Spleen (tissue), 11 donors: ENCODE data around the gene NIP7. TPM values are rescaled to one million over a fixed set of nuclear protein-coding genes. Genes with fewer than 3 reads are reported as not detected.

ENCODE experiments used
- DNase-seq: peaks from one replicate; pipeline ENCODE4 v3.0.0-alpha.2; 2020
- H3K27ac ChIP-seq, 8 donors: fragments of 200-600 bp; sonication (generic) in 7 of 8; 1 replicate in 4 of 8; 2 replicates in 4 of 8; pipeline versions ENCODE4 v1.5.0 to v1.8.0; 2016 to 2021; ENCODE audit warnings: inconsistent platforms in 4 of 8, mild to moderate bottlenecking in 4 of 8, moderate library complexity in 1 of 8
- H3K27me3 ChIP-seq, 7 donors: fragments of 200-600 bp; sonication (generic) in 6 of 7; replicated peaks in 1 of 7; 1 replicate in 4 of 7; 2 replicates in 3 of 7; pipeline versions ENCODE4 v1.5.0 to v1.8.0; 2016 to 2021; ENCODE audit warnings: inconsistent platforms in 3 of 7, mild to moderate bottlenecking in 1 of 7
- H3K36me3 ChIP-seq, 6 donors: fragments of 200-600 bp; sonication (generic) in 5 of 6; 1 replicate in 4 of 6; 2 replicates in 2 of 6; pipeline versions ENCODE4 v1.5.0 to v1.8.0; 2016 to 2021; ENCODE audit warnings: inconsistent platforms in 2 of 6
- H3K4me1 ChIP-seq, 6 donors: fragments of 200-600 bp; sonication (generic) in 5 of 6; 1 replicate in 3 of 6; 2 replicates in 3 of 6; pipeline versions ENCODE4 v1.5.0 to v1.8.0; 2016 to 2021; ENCODE audit warnings: inconsistent platforms in 3 of 6
- H3K4me3 ChIP-seq, 8 donors: fragments of 200-600 bp; sonication (generic) in 7 of 8; 1 replicate in 4 of 8; 2 replicates in 4 of 8; pipeline versions ENCODE4 v1.5.0 to v1.8.0; 2016 to 2021; ENCODE audit warnings: inconsistent platforms in 4 of 8, mild to moderate bottlenecking in 4 of 8, moderate library complexity in 2 of 8
- H3K9me3 ChIP-seq, 8 donors: fragments of 200-600 bp; sonication (generic) in 7 of 8; 1 replicate in 4 of 8; 2 replicates in 4 of 8; pipeline versions ENCODE4 v1.5.0 to v1.8.0; 2016 to 2021; ENCODE audit warnings: inconsistent platforms in 4 of 8
- CTCF ChIP-seq, 11 experiments: fragments of 200-600 bp in 7 of 11; fragments of 450-650 bp in 4 of 11; sonication (generic) in 4 of 11; IDR thresholded peaks in 8 of 11; conservative IDR thresholded peaks in 3 of 11; 1 replicate in 7 of 11; 2 replicates in 4 of 11; pipeline versions ENCODE4 v1.4.0 to v1.8.0; 2016 to 2021; ENCODE audit warnings: antibody characterized with exemption in 11 of 11, inconsistent platforms in 4 of 11, mild to moderate bottlenecking in 1 of 11
- POLR2A ChIP-seq, 3 donors: fragments of 450-650 bp; IDR thresholded peaks; one replicate each; pipeline ENCODE4 v1.5.1; 2017; ENCODE audit warnings: antibody characterized with exemption in 3 of 3, mild to moderate bottlenecking in 1 of 3
- POLR2AphosphoS5 ChIP-seq, 3 donors: sonication (generic); formaldehyde crosslinking; IDR thresholded peaks; one replicate each; pipeline ENCODE4 v1.5.1; 2017; ENCODE audit warnings: antibody characterized with exemption in 3 of 3
- WGBS, 5 donors: extraction: QIAGEN DNeasy Blood & Tissue Kit in 3 of 5; methylation state at CpG; one replicate each; pipeline versions ENCODE4 v1.1.5 to v1.1.7; 2013 to 2018; 5-methylcytosine and 5-hydroxymethylcytosine counted together
- intact Hi-C: fragments of 100-400 bp; cut with DNase I; formaldehyde crosslinking; loops from one replicate; pipeline ENCODE4 v1.15.0; 2023; ENCODE audit warnings: low total_unique reads
- polyA plus RNA-seq, 3 donors: library from polyadenylated mRNA; stranded (reverse); fragments of 200-250 nt; gene quantifications; one replicate each; pipeline ENCODE4 v1.2.1, GENCODE V29; 2013
- total RNA-seq, 7 donors: library from RNA; depleted of rRNA in 3 of 7; stranded (reverse); fragments of >200 nt in 3 of 7; fragmentation: NEBNext Ultra II Directional in 4 of 7; extraction: Animal tissue kit (Norgen Biotek cat#: 25700) in 4 of 7; gene quantifications; one replicate each; pipeline versions ENCODE4 v1.1.0 to v1.2.1, GENCODE V29; 2016 to 2021
- donor health status: healthy with polysubstance abuse.
- donor health status: DM: no; HTN: no; CAD: no; lungs with moderate emphysema.
- donor health status: DM: no; HTN: no; CAD: no.
- donor health status: Bipolar disorder and iron deficiency.
- donor health status: healthy.
- donor health status: DM: no; HTN: no; CAD: no.
- donor health status: DM: yes; HTN: yes; CAD: no.

NIP7 gene
- total and polyA plus RNA-seq, 10 donors: 10.2 to 25.0 (median 18.8) TPM

DNA sequence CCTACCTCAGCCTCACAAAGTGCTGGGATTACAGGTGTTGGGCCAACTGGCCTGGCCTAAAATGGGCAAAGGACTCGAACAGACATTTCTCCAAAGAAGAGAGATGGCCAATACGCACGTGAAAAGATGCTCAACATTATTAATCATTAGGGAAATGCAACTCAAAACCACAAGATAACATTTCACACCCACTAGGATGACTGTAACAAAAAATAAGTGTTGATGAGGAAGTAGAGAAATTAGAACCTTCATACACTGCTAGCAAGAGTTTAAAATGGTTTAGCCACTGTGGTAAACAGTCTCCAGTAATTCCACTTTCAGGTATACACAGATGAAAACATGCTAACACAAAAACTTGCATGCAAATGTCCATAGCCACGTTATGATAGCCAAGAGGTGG is 6.4 kb downstream of the NIP7 start:
- 43 to 70% (median 49%) methylated on average over 4 of the region's 4 CpGs for WGBS, 5 donors
- no peak overlapping the region for H3K4me3 ChIP-seq
- no peak for DNase-seq
- no peaks in the 10 kb centered on the region for H3K9me3 ChIP-seq
- intact Hi-C loops: no loop called here
- peaks cover 0 to 67% (median 31%) of the 10 kb centered on the region in 6 donors for H3K36me3 ChIP-seq
- H3K27me3 ChIP-seq: no peaks in the 10 kb centered on the region
- TF ChIP-seq CTCF (IDR thresholded peaks at IDR 0.05 in 8 of 11, conservative IDR thresholded peaks at IDR 0.05 in 3 of 11) (no peak), POLR2AphosphoS5 (IDR thresholded peaks at IDR 0.05) (no peak), POLR2A (IDR thresholded peaks at IDR 0.05) (no peak)
- peak overlapping the region in 3 of 8 donors; percentile 15 to 61 (median 30) for H3K27ac ChIP-seq
- H3K4me1 ChIP-seq: peaks cover 4 to 34% (median 12%) of the 10 kb centered on the region in 6 donors

GRCh38 chr16:69346683-69347082 is 7.1 kb downstream of the NIP7 start:
- 79 to 91% (median 87%) methylated on average over 6 of the region's 6 CpGs for WGBS, 5 donors
- intact Hi-C loops: no loop called here
- Histone ChIP-seq H3K9me3 (no peaks in the 10 kb centered on the region), H3K4me3 (no peak overlapping the region), H3K4me1 (peaks cover 0 to 26% (median 5%) of the 10 kb centered on the region in 6 donors), H3K27me3 (no peaks in the 10 kb centered on the region), H3K27ac (peak overlapping the region in 2 of 8 donors; percentile 10 to 15), H3K36me3 (peaks cover 0 to 67% (median 23%) of the 10 kb centered on the region in 6 donors)
- TF ChIP-seq POLR2A (IDR thresholded peaks at IDR 0.05) (no peak), POLR2AphosphoS5 (IDR thresholded peaks at IDR 0.05) (no peak), CTCF (IDR thresholded peaks at IDR 0.05 in 8 of 11, conservative IDR thresholded peaks at IDR 0.05 in 3 of 11) (no peak)
- DNase-seq: peak; percentile 23

DNA sequence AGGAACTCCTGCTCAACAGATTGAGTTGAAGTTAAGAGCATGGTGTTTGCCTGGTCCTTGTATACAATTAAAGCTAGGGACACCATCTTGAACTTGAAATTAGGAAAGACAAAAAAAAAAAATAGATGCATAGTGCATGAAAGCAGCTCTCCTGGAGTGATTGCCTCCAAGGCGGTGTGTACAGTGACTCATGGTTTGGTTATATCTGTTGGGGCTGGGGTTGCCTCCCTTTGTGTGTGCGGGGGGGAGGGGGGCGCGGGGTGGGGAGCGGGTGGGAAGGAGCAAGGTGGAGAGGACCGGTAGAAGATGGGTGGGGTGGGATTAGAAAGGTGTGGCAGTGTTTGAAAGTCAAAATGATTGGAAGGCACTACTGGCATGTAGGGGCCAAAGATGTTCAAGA is 8.7 kb downstream of the NIP7 start:
- no peak for TF ChIP-seq POLR2A (IDR thresholded peaks at IDR 0.05)
- TF ChIP-seq POLR2AphosphoS5 (IDR thresholded peaks at IDR 0.05): no peak
- TF ChIP-seq CTCF (IDR thresholded peaks at IDR 0.05 in 8 of 11, conservative IDR thresholded peaks at IDR 0.05 in 3 of 11): no peak
- Histone ChIP-seq H3K36me3 (peaks cover 0 to 67% (median 18%) of the 10 kb centered on the region in 6 donors), H3K27me3 (no peaks in the 10 kb centered on the region), H3K4me1 (peaks cover 0 to 17% (median 3%) of the 10 kb centered on the region in 6 donors), H3K27ac (no peak overlapping the region), H3K9me3 (no peaks in the 10 kb centered on the region), H3K4me3 (no peak overlapping the region)
- intact Hi-C loops: no loop called here
- DNase-seq: no peak
- 92 to 98% (median 97%) methylated on average over 6 of the region's 6 CpGs for WGBS, 5 donors

DNA sequence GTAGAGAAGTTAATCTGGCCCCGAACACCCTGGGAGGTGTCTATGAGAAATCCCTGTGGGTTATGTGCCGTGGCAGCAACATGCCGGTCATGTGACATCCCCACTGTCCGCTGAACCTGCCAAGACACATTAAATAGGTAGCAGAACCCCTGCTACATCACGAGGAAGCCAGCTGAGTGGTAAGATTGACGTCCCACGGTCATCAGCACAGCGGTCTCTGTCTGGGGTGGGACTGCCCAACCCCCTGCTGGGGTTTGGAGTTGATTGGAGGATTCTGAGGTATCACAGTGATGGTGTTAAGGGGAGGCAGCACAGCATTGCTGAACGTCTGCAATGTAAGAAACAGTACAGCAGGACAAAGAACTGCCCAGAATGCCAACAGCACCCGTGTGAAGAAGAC is 10.0 kb downstream of the NIP7 start:
- Histone ChIP-seq H3K4me3 (no peak overlapping the region), H3K36me3 (peaks cover 0 to 60% (median 11%) of the 10 kb centered on the region in 6 donors), H3K27me3 (no peaks in the 10 kb centered on the region), H3K4me1 (peaks cover 0 to 17% (median 3%) of the 10 kb centered on the region in 6 donors), H3K27ac (no peak overlapping the region), H3K9me3 (no peaks in the 10 kb centered on the region)
- no peak for DNase-seq
- TF ChIP-seq POLR2AphosphoS5 (IDR thresholded peaks at IDR 0.05): no peak
- no peak for TF ChIP-seq CTCF (IDR thresholded peaks at IDR 0.05 in 8 of 11, conservative IDR thresholded peaks at IDR 0.05 in 3 of 11)
- no peak for TF ChIP-seq POLR2A (IDR thresholded peaks at IDR 0.05)
- intact Hi-C loops: no loop called here
- 90 to 97% (median 93%) methylated on average over 10 of the region's 10 CpGs for WGBS, 5 donors
